SK-N-SH treated with all-trans-retinoic acid at 6 μM for 48 hours (cell line): Measurements from ENCODE around the gene PARVB.

Experiments used
- ATAC-seq: fragments of 200-7000 bp; cut with Tn5 transposase; 3 replicates; pipeline ENCODE4 v1.9.1; 2020; ENCODE audit warnings: mild to moderate bottlenecking, moderate library complexity
- ARNTL ChIP-seq: fragments of 450-650 bp; formaldehyde crosslinking; IDR thresholded peaks from 2 replicates; pipeline ENCODE4 v1.5.0; 2020; ENCODE audit warnings: low read depth, mild to moderate bottlenecking, moderate library complexity, borderline replicate concordance
- CSDC2 ChIP-seq: fragments of 250-450 bp; sonication (Bioruptor Pico); IDR thresholded peaks from 2 replicates; pipeline ENCODE4 v1.5.0; 2020; ENCODE audit warnings: mild to moderate bottlenecking, moderate library complexity
- ESRRG ChIP-seq: fragments of 250-450 bp; sonication (Bioruptor Pico); IDR thresholded peaks from 2 replicates; pipeline ENCODE4 v1.6.1; 2021; ENCODE audit warnings: mild to moderate bottlenecking
- GLIS3 ChIP-seq: fragments of 250-450 bp; sonication (Bioruptor Pico); IDR thresholded peaks from 2 replicates; pipeline ENCODE4 v1.5.0; 2020; ENCODE audit warnings: mild to moderate bottlenecking, moderate library complexity
- ISL1 ChIP-seq: fragments of 250-450 bp; sonication (Bioruptor Pico); IDR thresholded peaks from 2 replicates; pipeline ENCODE4 v2.1.2; 2022; ENCODE audit warnings: mild to moderate bottlenecking, moderate library complexity
- OSR1 ChIP-seq: fragments of 250-450 bp; sonication (Bioruptor Pico); IDR thresholded peaks from 2 replicates; pipeline ENCODE4 v1.8.0; 2022; ENCODE audit warnings: moderate library complexity, mild to moderate bottlenecking, inconsistent platforms
- PPARA ChIP-seq: fragments of 250-450 bp; sonication (Bioruptor Pico); IDR thresholded peaks from 2 replicates; pipeline ENCODE4 v1.5.0; 2020; ENCODE audit warnings: mild to moderate bottlenecking, borderline replicate concordance
- RARB ChIP-seq: fragments of 250-450 bp; sonication (Bioruptor Pico); IDR thresholded peaks from 2 replicates; pipeline ENCODE4 v1.8.0; 2021; ENCODE audit warnings: mild to moderate bottlenecking, moderate library complexity
- SNAI2 ChIP-seq: fragments of 250-450 bp; sonication (Bioruptor Pico); IDR thresholded peaks from 2 replicates; pipeline ENCODE4 v1.5.0; 2020; ENCODE audit warnings: mild to moderate bottlenecking, moderate library complexity
- TCF4 ChIP-seq: fragments of 250-450 bp; sonication (Bioruptor Pico); IDR thresholded peaks from 2 replicates; pipeline ENCODE4 v1.8.0; 2021; ENCODE audit warnings: mild to moderate bottlenecking, moderate library complexity, borderline replicate concordance
- TOX ChIP-seq: fragments of 250-450 bp; sonication (Bioruptor Pico); IDR thresholded peaks from 2 replicates; pipeline ENCODE4 v1.8.0; 2021; ENCODE audit warnings: mild to moderate bottlenecking, moderate library complexity, borderline replicate concordance
- ZC3H10 ChIP-seq: fragments of 250-450 bp; sonication (Bioruptor Pico); IDR thresholded peaks from 2 replicates; pipeline ENCODE4 v1.5.1; 2021; ENCODE audit warnings: mild to moderate bottlenecking, moderate library complexity
- ZFP3 ChIP-seq: fragments of 250-450 bp; sonication (Bioruptor Pico); IDR thresholded peaks from 2 replicates; pipeline ENCODE4 v1.5.0; 2020; ENCODE audit warnings: mild to moderate bottlenecking, moderate library complexity
- ZFP30 ChIP-seq: fragments of 450-650 bp; formaldehyde crosslinking; IDR thresholded peaks from 2 replicates; pipeline ENCODE4 v1.5.0; 2022; ENCODE audit warnings: mild to moderate bottlenecking, moderate library complexity
- ZNF565 ChIP-seq: fragments of 450-650 bp; formaldehyde crosslinking; conservative IDR thresholded peaks from 2 replicates; pipeline ENCODE4 v1.5.0; 2020; ENCODE audit warnings: low read depth, mild to moderate bottlenecking, moderate library complexity
- ZNF8 ChIP-seq: fragments of 450-650 bp; formaldehyde crosslinking; IDR thresholded peaks from 2 replicates; pipeline ENCODE4 v1.5.0; 2020; ENCODE audit warnings: mild to moderate bottlenecking, moderate library complexity
- TF ChIP-seq, protein P1 (sequence below): fragments of 250-450 bp; sonication (Bioruptor Pico); IDR thresholded peaks from 2 replicates; pipeline ENCODE4 v1.5.1; 2021; ENCODE audit warnings: mild to moderate bottlenecking, moderate library complexity
- TF ChIP-seq, protein P2 (sequence below): fragments of 250-450 bp; sonication (Bioruptor Pico); IDR thresholded peaks from 2 replicates; pipeline ENCODE4 v1.5.0; 2020; ENCODE audit warnings: mild to moderate bottlenecking, moderate library complexity
- TF ChIP-seq, protein P3 (sequence below): fragments of 250-450 bp; sonication (Bioruptor Pico); IDR thresholded peaks from 2 replicates; pipeline ENCODE4 v1.5.1; 2020; ENCODE audit warnings: low read depth, mild to moderate bottlenecking, moderate library complexity
- TF ChIP-seq, protein P4 (sequence below): fragments of 250-450 bp; sonication (Bioruptor Pico); IDR thresholded peaks from 2 replicates; pipeline ENCODE4 v1.8.0; 2021; ENCODE audit warnings: low read depth, mild to moderate bottlenecking, moderate library complexity, borderline replicate concordance
- TF ChIP-seq, protein P5 (sequence below): fragments of 250-450 bp; sonication (Bioruptor Pico); IDR thresholded peaks from 2 replicates; pipeline ENCODE4 v1.8.0; 2020; ENCODE audit warnings: mild to moderate bottlenecking, moderate library complexity, borderline replicate concordance

PARVB gene

DNA sequence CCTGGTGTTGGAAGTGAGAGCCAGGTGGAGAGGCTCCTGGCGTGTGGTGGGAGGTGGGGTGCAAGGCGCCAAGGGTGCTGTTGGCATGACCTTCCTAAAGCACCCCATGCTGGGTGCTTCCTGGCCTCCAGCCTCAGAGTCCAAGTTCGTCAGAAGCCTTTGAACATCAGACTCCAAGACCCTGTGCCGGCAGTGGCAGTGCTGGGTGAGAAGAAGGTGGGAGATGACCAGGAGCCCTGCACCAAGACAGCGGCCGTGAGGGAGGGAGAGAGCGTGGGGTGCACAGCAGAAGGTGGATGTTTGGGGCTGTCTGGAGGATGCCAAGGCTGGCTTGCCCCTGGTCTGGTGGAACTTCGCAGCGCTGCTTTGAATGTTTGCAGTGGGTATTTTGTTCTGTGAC, 29.7 kb upstream of the PARVB start:
- TF ChIP-seq ARNTL (CRISPR knock-in tag) (no peak), ZNF8 (CRISPR knock-in tag) (no peak), OSR1 (CRISPR knock-in tag) (no peak), TCF4 (CRISPR knock-in tag) (no peak), CSDC2 (CRISPR knock-in tag) (no peak), GLIS3 (CRISPR knock-in tag) (no peak), TOX (CRISPR knock-in tag) (no peak), ZNF565 (no peak), RARB (CRISPR knock-in tag) (no peak), ISL1 (no peak), ESRRG (no peak), ZFP30 (CRISPR knock-in tag) (no peak), ZFP3 (CRISPR knock-in tag) (no peak)
- TF ChIP-seq, protein P1, sequence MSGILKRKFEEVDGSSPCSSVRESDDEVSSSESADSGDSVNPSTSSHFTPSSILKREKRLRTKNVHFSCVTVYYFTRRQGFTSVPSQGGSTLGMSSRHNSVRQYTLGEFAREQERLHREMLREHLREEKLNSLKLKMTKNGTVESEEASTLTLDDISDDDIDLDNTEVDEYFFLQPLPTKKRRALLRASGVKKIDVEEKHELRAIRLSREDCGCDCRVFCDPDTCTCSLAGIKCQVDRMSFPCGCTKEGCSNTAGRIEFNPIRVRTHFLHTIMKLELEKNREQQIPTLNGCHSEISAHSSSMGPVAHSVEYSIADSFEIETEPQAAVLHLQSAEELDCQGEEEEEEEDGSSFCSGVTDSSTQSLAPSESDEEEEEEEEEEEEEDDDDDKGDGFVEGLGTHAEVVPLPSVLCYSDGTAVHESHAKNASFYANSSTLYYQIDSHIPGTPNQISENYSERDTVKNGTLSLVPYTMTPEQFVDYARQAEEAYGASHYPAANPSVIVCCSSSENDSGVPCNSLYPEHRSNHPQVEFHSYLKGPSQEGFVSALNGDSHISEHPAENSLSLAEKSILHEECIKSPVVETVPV (CRISPR knock-in tag): no peak
- TF ChIP-seq, protein P2, sequence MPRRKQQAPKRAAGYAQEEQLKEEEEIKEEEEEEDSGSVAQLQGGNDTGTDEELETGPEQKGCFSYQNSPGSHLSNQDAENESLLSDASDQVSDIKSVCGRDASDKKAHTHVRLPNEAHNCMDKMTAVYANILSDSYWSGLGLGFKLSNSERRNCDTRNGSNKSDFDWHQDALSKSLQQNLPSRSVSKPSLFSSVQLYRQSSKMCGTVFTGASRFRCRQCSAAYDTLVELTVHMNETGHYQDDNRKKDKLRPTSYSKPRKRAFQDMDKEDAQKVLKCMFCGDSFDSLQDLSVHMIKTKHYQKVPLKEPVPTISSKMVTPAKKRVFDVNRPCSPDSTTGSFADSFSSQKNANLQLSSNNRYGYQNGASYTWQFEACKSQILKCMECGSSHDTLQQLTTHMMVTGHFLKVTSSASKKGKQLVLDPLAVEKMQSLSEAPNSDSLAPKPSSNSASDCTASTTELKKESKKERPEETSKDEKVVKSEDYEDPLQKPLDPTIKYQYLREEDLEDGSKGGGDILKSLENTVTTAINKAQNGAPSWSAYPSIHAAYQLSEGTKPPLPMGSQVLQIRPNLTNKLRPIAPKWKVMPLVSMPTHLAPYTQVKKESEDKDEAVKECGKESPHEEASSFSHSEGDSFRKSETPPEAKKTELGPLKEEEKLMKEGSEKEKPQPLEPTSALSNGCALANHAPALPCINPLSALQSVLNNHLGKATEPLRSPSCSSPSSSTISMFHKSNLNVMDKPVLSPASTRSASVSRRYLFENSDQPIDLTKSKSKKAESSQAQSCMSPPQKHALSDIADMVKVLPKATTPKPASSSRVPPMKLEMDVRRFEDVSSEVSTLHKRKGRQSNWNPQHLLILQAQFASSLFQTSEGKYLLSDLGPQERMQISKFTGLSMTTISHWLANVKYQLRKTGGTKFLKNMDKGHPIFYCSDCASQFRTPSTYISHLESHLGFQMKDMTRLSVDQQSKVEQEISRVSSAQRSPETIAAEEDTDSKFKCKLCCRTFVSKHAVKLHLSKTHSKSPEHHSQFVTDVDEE: no peak
- TF ChIP-seq, protein P3, sequence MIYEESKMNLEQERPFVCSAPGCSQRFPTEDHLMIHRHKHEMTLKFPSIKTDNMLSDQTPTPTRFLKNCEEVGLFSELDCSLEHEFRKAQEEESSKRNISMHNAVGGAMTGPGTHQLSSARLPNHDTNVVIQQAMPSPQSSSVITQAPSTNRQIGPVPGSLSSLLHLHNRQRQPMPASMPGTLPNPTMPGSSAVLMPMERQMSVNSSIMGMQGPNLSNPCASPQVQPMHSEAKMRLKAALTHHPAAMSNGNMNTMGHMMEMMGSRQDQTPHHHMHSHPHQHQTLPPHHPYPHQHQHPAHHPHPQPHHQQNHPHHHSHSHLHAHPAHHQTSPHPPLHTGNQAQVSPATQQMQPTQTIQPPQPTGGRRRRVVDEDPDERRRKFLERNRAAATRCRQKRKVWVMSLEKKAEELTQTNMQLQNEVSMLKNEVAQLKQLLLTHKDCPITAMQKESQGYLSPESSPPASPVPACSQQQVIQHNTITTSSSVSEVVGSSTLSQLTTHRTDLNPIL (CRISPR knock-in tag): no peak
- TF ChIP-seq, protein P4, sequence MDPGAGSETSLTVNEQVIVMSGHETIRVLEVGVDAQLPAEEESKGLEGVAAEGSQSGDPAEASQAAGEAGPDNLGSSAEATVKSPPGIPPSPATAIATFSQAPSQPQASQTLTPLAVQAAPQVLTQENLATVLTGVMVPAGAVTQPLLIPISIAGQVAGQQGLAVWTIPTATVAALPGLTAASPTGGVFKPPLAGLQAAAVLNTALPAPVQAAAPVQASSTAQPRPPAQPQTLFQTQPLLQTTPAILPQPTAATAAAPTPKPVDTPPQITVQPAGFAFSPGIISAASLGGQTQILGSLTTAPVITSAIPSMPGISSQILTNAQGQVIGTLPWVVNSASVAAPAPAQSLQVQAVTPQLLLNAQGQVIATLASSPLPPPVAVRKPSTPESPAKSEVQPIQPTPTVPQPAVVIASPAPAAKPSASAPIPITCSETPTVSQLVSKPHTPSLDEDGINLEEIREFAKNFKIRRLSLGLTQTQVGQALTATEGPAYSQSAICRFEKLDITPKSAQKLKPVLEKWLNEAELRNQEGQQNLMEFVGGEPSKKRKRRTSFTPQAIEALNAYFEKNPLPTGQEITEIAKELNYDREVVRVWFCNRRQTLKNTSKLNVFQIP (CRISPR knock-in tag): no peak
- no peak for ATAC-seq

DNA sequence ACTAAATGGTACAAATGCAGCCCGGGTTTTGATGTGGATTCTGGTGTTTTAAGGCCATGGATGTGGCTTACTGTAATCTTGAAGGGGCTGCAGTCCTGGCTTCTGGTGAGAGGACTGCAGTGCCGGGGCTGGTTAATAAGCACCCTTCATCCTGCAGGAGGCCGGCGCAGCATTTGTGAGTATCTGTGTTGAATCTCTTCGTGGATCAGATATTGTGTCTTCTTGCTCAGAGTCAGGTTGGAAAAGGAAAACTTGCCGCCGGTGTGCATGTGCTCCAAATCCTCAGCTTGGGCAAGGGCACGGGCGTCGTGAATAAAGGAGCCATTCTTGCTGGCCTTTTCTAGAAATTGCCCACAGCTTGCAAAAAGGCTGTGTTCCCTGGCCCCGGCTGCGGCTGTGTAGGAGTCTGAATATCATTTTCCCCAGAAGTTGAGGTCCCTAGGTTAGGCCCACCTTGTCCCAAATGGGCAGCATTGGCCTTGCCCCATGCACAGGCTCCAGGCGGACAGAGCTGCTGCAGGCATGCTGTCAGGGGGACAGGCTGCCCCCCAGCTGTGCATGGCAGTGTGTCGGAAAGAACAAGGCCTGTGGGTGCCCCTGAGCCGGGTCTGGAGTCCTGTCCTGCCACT, 28.9 kb upstream of the PARVB start:
- no peak for TF ChIP-seq ZNF565
- no peak for TF ChIP-seq TCF4 (CRISPR knock-in tag)
- no peak for TF ChIP-seq PPARA (CRISPR knock-in tag)
- TF ChIP-seq, protein P1 (CRISPR knock-in tag): no peak
- TF ChIP-seq CSDC2 (CRISPR knock-in tag): no peak
- TF ChIP-seq TOX (CRISPR knock-in tag): no peak
- no peak for TF ChIP-seq ZFP3 (CRISPR knock-in tag)
- TF ChIP-seq ISL1: no peak
- TF ChIP-seq ZNF8 (CRISPR knock-in tag): no peak
- TF ChIP-seq ZC3H10 (CRISPR knock-in tag): no peak
- TF ChIP-seq, protein P5, sequence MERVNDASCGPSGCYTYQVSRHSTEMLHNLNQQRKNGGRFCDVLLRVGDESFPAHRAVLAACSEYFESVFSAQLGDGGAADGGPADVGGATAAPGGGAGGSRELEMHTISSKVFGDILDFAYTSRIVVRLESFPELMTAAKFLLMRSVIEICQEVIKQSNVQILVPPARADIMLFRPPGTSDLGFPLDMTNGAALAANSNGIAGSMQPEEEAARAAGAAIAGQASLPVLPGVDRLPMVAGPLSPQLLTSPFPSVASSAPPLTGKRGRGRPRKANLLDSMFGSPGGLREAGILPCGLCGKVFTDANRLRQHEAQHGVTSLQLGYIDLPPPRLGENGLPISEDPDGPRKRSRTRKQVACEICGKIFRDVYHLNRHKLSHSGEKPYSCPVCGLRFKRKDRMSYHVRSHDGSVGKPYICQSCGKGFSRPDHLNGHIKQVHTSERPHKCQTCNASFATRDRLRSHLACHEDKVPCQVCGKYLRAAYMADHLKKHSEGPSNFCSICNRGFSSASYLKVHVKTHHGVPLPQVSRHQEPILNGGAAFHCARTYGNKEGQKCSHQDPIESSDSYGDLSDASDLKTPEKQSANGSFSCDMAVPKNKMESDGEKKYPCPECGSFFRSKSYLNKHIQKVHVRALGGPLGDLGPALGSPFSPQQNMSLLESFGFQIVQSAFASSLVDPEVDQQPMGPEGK: no peak
- TF ChIP-seq, protein P4 (CRISPR knock-in tag): no peak
- TF ChIP-seq, protein P2: no peak
- TF ChIP-seq OSR1 (CRISPR knock-in tag): no peak
- no peak for TF ChIP-seq SNAI2 (CRISPR knock-in tag)
- no peak for TF ChIP-seq ARNTL (CRISPR knock-in tag)
- no peak for TF ChIP-seq ZFP30 (CRISPR knock-in tag)
- no peak for ATAC-seq
